GM12891 (cell line): ENCODE data around the gene DHRSX.
"Not testable (repeated sequence)": the region's sequence is repeated elsewhere in the genome, so short reads cannot be mapped to it uniquely, and the experiment has no call there.

ENCODE experiments used
- DNase-seq: peaks from one replicate; pipeline ENCODE4 v3.0.0; 2011; ENCODE audit warnings: low spot score; ENCODE audit not compliant: insufficient read length
- FAIRE-seq: peaks from 2 replicates; lab custom pipeline; 2011; peaks lifted over from hg19 to GRCh38; lab: Jason Lieb, UNC
- PAX5 ChIP-seq: IDR thresholded peaks from 2 replicates; pipeline ENCODE4 v1.6.1; 2011; ENCODE audit warnings: low read length, moderate library complexity, mild to moderate bottlenecking; ENCODE audit not compliant: insufficient read depth, severe bottlenecking
- POLR2A ChIP-seq: IDR thresholded peaks from 2 replicates; pipeline ENCODE4 v1.6.1; 2011; ENCODE audit warnings: low read depth, low read length, control low read depth
- POLR2AphosphoS5 ChIP-seq: IDR thresholded peaks from 2 replicates; pipeline ENCODE4 v1.6.1; 2011; ENCODE audit warnings: low read depth, low read length, control low read depth
- POU2F2 ChIP-seq: IDR thresholded peaks from 2 replicates; pipeline ENCODE4 v1.6.1; 2011; ENCODE audit warnings: low read depth, mild to moderate bottlenecking, control low read depth, low read length, moderate library complexity
- SPI1 ChIP-seq: IDR thresholded peaks from 2 replicates; pipeline ENCODE4 v1.6.1; 2011; ENCODE audit warnings: low read depth, low read length, control low read depth
- TAF1 ChIP-seq: IDR thresholded peaks from 2 replicates; pipeline ENCODE4 v1.6.1; 2011; ENCODE audit warnings: low read depth, low read length, control low read depth

DHRSX gene

DNA sequence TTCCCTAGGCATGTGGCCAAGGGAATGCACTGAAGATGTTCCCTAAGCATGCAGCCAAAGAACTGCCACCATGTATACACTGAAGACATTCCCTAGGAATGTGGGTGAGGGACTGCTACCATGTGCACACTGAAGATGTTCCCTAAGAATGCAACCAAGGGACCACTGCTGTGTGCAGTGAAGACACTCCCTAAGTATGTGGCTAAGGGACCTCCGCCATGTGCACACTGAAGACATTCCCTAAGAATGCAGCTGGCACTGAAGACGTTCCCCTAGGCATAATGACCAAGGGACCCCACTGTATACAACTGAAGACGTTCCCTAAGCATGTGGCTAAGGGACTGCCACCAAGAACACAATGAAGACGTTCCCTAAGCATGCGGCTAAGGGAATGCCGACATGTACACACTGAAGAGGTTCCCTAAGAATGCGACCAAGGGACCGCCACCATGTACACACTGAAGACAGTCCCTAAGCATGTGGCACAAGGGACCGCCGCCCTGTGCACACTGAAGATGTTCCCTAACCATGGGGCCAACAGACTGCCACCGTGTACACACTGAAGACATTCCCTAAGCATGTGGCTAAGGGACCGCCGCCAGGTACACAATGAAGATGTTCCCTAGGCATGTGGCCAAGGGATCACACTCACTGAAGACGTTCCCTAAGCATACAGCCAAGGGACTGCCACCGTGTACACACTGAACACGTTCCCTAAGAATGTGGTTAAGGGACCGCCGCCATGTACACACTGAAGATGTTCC, 25.6 kb downstream of the DHRSX start:
- TF ChIP-seq POLR2A, result no peak
- no peak for TF ChIP-seq TAF1
- no peak for TF ChIP-seq POU2F2
- TF ChIP-seq POLR2AphosphoS5, result no peak
- no peak for TF ChIP-seq SPI1
- TF ChIP-seq PAX5, result no peak
- FAIRE-seq, result peak; percentile 45
- DNase-seq, result no peak

DNA sequence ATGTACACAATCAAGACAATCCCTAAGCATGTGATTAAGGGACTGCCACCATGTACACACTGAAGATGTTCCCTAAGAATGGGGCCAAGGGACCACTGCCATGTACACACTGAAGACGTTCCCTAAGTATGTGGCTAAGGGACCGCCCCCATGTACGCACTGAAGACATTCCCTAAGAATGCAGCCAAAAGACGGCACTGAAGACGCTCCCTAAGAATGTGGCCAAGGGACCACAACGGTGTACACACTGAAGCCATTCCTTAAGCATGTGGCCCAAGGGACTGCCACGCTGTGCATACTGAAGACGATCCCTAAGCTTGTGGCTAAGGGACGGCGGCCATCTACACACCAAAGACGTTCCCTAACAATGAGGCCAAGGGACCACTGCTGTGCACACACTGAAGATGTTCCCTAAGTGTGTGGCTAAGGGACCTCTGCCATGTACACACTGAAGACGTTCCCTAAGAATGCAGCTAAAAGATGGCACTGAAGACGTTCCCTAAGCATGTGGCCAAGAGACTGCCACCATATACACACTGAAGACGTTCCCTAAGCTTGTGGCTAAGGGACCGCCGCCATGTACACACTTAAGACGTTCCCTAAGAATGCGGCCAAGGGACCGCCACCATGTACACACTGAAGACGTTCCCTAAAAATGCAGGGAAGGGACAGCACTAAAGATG, 26.4 kb downstream of the DHRSX start:
- FAIRE-seq (no peak), DNase-seq (no peak)
- no peak for TF ChIP-seq POLR2AphosphoS5
- no peak for TF ChIP-seq POLR2A
- no peak for TF ChIP-seq TAF1
- TF ChIP-seq PAX5, result no peak
- no peak for TF ChIP-seq SPI1
- TF ChIP-seq POU2F2, result no peak

DNA sequence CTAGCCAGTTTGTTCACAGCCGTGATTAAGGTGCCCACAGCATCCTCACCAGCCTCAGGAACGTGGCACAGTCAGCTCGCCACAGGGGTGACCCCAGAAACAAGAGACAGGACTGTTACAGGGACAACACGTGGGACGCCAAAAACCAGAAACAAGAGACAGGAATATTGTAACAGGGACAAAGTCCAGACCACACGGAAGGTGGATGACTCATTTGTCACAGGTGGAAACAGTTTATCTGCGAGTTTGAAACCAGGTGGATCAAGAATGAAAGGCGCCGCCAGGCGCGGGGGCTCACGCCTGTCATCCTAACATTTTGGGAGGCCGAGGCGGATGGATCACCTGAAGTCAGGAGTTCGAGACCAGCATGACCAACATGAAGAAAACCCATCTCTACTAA, 27.7 kb downstream of the DHRSX start:
- FAIRE-seq, DNase-seq: not testable (repeated sequence)

DNA sequence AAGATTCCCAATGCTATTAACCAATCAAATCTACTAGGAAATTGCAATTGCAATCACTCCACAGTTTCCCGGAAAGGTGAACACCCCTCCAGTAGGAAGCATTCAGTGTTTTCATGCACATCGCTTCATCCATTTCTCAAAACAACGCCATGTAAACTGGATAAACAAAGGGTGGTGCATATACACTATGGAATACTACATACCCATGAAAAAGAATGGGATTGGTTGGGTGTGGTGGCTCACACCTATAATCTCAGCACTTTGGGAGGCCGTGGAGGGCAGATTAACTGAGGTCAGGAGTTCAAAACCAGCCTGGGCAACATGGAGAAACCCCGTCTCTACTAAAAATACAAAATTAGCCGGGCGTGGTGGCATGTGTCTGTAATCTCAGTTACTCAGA, 29.1 kb downstream of the DHRSX start:
- FAIRE-seq, result no peak
- no peak for DNase-seq
- TF ChIP-seq POLR2A, result no peak
- no peak for TF ChIP-seq SPI1
- no peak for TF ChIP-seq POU2F2
- no peak for TF ChIP-seq POLR2AphosphoS5
- no peak for TF ChIP-seq PAX5
- no peak for TF ChIP-seq TAF1

DNA sequence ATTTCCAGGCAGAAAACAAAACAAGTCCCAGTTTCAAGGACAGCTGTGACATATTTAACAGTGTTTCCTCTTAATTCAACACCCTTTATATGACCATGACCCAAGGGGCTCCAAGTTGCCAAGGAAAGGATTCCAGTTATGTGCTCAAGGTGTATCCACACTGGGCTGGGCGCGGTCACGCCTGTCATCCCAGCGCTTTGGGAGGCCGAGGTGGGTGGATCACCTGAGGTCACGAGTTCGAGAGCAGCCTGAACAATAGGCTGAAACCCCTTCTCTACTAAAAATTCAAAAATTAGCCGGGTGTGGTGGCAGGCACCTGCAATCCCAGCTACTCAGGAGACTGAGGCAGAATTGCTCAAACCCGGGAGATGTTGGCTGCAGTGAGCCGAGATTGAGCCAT, 29.6 kb downstream of the DHRSX start:
- DNase-seq, FAIRE-seq: not testable (repeated sequence)

DNA sequence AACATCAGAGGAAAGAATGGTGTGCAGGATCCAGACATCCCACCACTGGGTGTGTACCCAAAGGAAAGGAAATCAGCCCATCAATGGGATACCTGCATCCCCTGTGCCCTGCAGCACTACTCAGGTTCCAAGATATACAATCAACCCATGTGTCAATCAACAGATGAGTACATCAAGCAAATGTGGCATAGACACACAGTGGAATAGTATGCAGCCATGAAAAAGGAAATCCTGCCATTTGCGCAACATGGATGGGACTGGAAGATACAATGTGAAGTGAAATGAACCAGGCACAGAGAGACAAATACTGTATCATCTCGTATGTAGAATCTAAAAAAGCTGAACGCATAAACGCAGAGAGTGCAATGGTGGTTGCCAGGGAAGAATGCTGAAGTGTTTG, 30.9 kb downstream of the DHRSX start:
- not testable (repeated sequence) for FAIRE-seq, DNase-seq

DNA sequence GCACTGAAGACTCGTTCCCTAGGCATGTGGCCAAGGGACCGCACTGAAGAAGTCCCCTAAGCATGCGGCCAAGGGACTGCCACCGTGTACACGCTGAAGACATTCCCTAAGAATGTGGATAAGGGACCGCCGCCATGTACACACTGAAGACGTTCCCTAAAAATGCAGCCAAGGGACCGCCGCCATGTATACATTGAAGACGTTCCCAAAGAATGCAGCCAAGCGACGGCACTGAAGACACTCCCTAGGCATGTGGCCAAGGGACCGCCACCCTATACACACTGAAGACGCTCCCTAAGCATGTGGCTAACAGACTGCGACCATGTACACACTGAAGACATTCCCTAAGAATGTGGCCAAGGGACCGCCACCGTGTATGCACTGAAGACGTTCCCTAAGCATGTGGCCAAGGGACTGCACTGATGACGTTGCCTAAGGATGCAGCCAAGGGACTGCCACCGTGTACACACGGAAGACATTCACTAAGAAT, 31.5 kb downstream of the DHRSX start:
- FAIRE-seq (no peak), DNase-seq (no peak)
- TF ChIP-seq POLR2AphosphoS5, result no peak
- no peak for TF ChIP-seq TAF1
- no peak for TF ChIP-seq PAX5

DNA sequence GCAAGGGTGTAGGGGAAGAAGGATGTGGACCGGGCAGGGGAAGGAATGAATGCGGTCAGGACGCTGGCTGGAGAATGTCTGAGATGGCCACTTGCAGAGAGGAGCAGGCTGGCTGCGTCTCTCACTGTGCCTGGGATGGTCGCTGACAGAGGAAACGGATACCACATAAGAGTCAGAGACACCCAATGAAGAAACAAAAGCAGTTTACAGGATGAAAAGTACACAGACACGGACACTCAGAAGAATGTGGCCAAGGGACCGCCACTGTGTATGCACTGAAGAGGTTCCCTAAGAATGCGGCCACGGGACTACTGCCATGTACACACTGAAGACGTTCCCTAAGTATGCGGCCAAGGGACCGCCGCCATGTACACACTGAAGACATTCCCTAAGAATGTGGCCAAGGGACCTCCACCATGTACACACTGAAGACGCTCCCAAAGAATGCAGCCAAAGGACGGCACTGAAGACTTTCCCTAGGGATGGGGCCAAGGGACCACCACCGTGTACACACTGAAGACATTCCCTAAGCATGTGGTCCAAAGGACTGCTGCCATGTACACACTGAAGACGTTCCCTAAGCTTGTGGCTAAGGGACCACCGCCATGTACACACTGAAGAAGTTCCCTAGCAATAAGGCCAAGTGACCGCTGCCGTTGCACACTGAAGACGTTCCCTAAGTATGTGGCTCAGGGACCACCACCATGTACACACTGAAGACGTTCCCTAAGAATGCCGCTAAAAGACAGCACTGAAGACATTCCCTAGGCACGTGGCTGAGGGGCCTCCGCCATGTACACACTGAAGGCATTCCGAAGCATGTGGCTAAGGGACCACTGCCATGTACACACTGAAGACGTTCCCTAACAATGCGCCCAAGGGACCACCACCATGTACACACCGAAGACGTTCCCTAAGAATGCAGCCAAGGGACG, 32.2 kb downstream of the DHRSX start:
- no peak for DNase-seq
- no peak for TF ChIP-seq SPI1
- TF ChIP-seq POLR2A, result no peak
- no peak for TF ChIP-seq POLR2AphosphoS5
- FAIRE-seq, result no peak

DNA sequence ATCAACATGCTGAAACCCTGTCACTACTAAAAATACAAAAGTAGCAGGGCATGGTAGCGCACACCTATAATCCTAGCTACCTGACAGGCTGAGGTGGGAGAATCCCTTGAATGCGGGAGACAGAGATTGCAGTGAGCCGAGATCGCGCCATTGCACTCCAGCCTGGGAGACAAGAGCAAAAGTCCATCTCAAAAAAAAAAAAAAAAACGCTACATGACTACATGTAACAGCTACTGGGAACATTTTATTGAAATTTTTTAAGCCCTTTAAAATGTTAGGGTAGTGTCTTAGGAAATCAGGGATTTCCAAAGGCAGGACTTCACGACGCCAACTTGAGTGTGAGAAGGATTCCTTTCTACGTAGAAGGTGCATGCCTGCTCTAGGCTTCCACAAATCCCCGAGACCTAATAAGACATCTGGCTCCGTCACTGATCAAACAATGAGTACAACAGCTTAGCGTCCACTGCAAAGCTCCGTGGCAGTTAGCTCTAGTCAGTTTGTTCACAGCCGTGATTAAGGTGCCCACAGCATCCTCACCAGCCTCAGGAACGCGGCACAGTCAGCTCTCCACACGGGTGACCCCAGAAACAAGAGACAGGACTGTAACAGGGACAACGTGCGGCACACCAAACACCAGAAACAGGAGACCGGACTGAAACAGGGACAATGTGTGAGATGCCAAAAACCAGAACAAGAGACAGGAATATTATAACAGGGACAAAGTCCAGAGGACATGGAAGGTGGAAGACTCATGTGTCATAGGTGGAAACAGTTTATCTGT, 33.7 kb downstream of the DHRSX start:
- no peak for TF ChIP-seq POLR2AphosphoS5
- TF ChIP-seq PAX5, result no peak
- TF ChIP-seq TAF1, result no peak
- TF ChIP-seq SPI1, result no peak
- no peak for TF ChIP-seq POLR2A
- TF ChIP-seq POU2F2, result no peak
- DNase-seq (no peak), FAIRE-seq (no peak)

DNA sequence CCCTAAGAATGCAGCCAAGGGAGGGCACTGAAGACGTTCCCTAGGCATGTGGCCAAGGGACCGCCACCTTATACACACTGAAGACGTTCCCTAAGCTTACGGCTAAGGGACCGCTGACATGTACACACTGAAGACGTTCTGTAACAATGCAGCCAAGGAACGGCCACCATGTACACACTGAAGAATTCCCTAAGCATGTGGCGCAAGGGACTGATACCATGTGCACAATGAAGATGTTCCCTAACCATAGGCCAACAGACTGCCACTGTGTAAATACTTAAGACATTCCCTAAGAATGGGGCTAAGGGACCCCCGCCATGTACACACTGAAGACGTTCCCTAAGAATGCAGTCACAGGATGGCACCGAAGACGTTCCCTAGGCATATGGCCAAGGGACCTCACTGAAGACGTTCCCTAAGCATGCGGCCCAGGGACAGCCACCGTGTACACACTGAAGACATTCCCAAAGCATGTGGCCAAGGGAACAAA, 36.1 kb downstream of the DHRSX start:
- TF ChIP-seq POU2F2, result no peak
- no peak for TF ChIP-seq POLR2AphosphoS5
- TF ChIP-seq POLR2A, result no peak
- TF ChIP-seq TAF1, result no peak
- no peak for TF ChIP-seq SPI1
- TF ChIP-seq PAX5, result no peak
- FAIRE-seq, result no peak
- no peak for DNase-seq
